KOPT-K1 (cell line): Measurements from ENCODE around the gene NUP93.
"Not testable (repeated sequence)": the region's sequence is repeated elsewhere in the genome, so short reads cannot be mapped to it uniquely, and the experiment has no call there.

ENCODE experiments used
- H3K27ac ChIP-seq: fragments of 200-600 bp; sonication (generic); 2 replicates; pipeline ENCODE4 v1.5.1; 2016; ENCODE audit warnings: antibody characterized with exemption, mild to moderate bottlenecking, low read depth, low read length; ENCODE audit not compliant: poor library complexity, severe bottlenecking
- H3K36me3 ChIP-seq: fragments of 200-600 bp; sonication (generic); 2 replicates; pipeline ENCODE4 v1.5.1; 2017; ENCODE audit warnings: antibody characterized with exemption, mild to moderate bottlenecking, low read length, moderate library complexity; ENCODE audit not compliant: insufficient read depth
- H3K9me3 ChIP-seq: fragments of 200-600 bp; sonication (generic); 2 replicates; pipeline ENCODE4 v1.5.1; 2017; ENCODE audit warnings: antibody characterized with exemption, low read length, mild to moderate bottlenecking; ENCODE audit not compliant: insufficient read depth, poor library complexity, severe bottlenecking

NUP93 gene

DNA sequence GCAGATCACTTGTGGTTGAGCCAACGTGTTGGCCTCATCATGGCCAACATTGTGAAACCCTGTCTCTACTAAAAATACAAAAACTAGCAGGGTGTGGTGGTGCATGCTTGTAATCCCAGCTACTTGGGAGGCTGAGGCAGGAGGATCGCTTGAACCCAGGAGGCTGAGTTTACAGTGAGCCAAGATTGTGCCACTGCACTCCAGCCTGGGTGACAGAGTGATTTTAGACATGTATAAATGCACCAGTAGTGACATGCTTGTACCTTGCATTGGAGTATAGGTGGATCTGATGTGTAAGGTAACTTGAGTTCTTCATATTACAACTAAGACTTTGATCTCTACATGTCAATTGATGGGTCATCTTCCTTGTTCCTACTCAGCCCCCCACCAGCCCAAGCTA, 67.1 kb downstream of the NUP93 start:
- not testable (repeated sequence) for H3K36me3 ChIP-seq, H3K9me3 ChIP-seq, H3K27ac ChIP-seq

DNA sequence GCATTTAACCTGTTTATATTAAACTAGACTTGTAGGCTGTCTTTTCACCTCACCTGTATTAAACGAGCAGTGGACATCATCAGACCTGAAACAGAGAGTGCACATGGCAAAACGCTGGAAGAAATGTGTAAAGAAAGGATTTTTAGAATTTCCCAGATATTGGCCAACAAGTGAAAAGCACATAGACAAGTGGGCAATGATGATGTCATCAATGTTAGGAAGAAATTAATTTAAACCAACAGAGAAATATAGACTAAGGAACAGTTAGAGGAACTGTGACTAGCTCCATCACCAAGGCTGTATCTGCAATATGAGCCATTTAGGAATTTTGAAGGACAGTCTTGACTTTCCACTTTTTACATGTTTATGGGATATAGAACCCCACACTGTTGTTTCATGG, 67.9 kb downstream of the NUP93 start:
- no peaks in the 10 kb centered on the region for H3K9me3 ChIP-seq
- H3K36me3 ChIP-seq = peaks cover 10% of the 10 kb centered on the region; the same call in 1 of the 2 replicates
- no peak overlapping the region for H3K27ac ChIP-seq

DNA sequence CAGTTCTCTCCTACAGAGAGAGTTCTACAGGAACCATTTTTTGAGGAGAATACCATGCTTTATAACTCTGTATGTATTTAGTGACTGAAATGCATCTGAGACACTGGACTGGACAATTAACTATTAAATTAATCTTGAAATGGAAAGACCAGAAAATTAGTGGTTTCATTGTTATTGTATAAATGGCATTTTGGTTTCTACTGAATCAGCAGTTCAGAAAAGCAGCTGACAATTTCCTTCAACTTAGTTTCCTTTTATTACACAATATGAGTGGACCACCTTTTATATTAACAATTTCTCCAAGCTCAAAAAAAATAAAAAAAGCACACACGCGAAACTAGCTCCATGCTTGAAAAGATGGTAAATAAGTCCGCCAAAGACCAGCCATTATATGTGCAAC, 69.0 kb downstream of the NUP93 start:
- H3K36me3 ChIP-seq = peaks cover 12% of the 10 kb centered on the region
- no peak overlapping the region for H3K27ac ChIP-seq
- H3K9me3 ChIP-seq = no peaks in the 10 kb centered on the region

DNA sequence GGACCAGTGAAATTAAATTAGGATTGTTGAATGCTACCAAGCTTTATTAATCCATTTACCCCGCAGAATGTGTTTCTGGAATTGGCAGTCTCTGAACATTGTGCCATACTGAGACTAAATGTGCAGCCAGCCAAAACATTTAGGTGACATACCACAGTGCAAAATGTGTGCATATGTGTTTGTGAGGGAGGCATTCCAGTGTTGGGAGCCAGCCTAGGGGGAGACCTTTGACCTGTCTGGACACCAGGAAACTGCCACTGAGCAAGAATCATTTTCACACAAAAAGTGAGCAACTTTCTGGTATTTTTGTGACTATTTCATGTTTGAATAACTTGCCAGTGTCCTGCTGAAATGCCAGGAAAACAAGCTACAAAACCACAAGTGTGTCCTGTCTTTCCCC, 70.4 kb downstream of the NUP93 start:
- Histone ChIP-seq H3K27ac (no peak overlapping the region), H3K9me3 (no peaks in the 10 kb centered on the region), H3K36me3 (peaks cover 20% of the 10 kb centered on the region)

DNA sequence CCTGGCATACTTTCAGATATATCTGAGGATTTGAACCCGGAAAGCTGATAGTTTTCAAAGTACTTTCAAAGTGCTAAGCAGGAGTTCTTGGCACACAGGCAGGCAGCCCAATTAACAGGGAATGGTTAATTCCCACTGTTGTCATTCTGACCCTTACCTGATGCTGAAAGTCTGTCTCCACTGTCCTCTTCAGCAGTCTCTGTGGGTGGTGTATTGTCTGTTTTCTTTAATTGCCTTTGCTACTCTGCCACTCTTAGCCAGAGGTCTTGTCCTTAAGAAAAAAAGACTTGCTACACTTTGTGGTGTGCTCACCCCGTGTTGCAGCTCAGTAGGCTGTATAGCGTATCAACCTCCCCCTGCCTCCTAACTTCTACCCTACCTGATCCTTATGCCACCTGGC, 71.8 kb downstream of the NUP93 start:
- peaks cover 34% of the 10 kb centered on the region for H3K36me3 ChIP-seq
- H3K27ac ChIP-seq = no peak overlapping the region
- H3K9me3 ChIP-seq = no peaks in the 10 kb centered on the region

DNA sequence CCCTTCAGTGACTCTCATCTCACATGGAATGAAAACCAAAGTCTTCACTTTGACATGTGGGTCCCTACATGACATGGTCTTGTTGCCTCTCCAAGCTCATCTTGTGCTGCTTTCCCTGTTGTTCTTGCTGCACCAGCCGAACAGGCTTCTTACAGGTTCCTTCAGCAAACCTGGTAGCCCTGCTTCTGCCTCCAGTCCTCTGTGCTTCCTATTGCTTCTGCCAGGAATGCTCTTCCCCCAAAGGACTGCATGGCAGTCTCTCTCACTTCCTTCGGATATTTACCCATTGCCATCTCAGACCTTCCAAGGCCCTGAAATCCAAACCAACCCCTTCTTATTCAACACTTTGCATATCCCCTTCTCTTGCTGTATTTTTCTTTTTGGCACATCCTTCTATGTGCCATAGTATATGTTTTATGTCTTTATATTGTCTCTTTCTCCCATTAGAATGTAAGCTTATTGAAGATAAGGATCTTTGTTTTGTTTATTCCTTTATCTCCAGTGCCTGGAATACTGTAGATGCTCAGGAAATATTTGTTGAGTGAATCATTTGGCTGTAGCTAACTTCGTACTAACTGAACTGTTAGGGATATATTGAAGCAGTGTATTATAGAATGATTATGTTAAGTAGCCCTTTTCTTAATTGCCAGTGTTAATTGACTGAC, 77.2 kb downstream of the NUP93 start:
- no peak overlapping the region for H3K27ac ChIP-seq
- H3K36me3 ChIP-seq = peaks cover 51% of the 10 kb centered on the region
- H3K9me3 ChIP-seq = no peaks in the 10 kb centered on the region

DNA sequence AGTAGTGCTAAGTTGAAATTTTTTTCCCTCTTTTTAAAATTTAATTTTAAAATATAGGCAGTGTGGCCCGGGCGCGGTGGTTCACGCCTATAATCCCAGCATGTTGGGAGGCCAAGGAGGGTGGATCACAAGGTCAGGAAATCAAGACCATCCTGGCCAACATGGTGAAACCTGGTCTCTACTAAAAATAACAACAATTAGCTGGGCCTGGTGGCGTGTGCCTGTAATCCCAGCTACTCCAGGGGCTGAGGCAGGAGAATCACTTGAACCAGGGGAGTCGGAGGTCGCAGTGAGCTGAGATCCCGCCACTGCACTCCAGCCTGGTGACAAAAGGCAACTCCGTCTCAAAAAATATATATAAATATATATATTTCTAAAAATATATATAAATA, 77.7 kb downstream of the NUP93 start:
- not testable (repeated sequence) for H3K9me3 ChIP-seq, H3K27ac ChIP-seq
- H3K36me3 ChIP-seq = peaks cover 51% of the 10 kb centered on the region

DNA sequence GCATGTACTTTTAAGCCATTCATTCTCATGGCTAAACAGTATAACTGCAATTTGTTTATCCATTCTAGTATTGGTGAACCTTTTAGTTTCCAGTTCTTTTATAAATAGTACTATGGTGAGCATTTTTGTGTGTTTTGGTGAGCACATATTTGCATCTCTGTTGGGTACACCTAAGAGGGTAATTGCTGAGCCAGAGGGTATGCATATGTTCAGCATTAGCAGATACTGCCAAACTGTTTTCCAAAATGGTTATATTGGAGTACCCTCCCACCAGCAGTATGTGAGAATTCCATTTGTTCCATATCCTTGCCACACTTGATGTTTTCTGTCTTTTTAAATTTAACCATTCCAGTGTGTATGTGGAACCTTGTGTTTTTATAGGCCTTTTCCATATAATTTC, 81.0 kb downstream of the NUP93 start:
- Histone ChIP-seq H3K27ac (no peak overlapping the region), H3K36me3 (peaks cover 40% of the 10 kb centered on the region), H3K9me3 (no peaks in the 10 kb centered on the region)

DNA sequence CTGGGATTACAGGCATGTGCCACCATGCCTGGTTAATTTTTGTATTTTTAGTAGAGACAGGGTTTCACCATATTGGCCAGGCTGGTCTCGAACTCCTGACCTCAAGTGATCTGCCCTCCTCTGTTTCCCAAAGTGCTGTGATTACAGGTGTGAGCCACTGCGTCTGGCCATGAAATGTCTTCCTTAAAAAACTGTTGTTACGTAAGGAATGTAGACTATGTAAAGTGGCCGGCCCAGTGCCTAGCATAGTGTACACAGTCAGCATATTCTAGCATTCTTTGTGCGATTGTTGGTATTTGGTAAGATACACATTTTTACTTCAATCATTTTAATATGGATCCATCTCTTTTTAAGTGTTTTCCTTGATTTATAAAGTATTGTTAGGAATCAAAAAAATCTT, 81.7 kb downstream of the NUP93 start:
- H3K36me3 ChIP-seq = peaks cover 38% of the 10 kb centered on the region
- not testable (repeated sequence) for H3K27ac ChIP-seq, H3K9me3 ChIP-seq

DNA sequence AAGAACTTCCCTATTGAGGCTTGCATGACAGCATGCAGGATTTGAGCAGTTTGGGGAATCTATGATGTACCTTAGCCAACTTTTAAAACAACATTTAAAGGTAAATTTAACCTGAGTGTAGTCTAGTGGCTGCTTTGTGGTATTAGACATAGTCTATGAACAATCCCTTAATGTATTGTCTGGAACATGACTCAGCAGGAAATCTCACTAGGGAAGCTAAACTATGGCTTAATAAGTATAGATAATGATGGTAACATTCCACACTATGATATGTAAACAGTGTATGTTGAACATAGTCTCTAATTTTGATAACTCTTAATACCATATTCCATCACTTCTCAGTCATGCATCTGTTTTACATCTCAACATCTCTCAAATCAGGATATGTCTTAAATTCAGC, 83.0 kb downstream of the NUP93 start:
- no peak overlapping the region for H3K27ac ChIP-seq
- H3K36me3 ChIP-seq = peaks cover 30% of the 10 kb centered on the region
- no peaks in the 10 kb centered on the region for H3K9me3 ChIP-seq

DNA sequence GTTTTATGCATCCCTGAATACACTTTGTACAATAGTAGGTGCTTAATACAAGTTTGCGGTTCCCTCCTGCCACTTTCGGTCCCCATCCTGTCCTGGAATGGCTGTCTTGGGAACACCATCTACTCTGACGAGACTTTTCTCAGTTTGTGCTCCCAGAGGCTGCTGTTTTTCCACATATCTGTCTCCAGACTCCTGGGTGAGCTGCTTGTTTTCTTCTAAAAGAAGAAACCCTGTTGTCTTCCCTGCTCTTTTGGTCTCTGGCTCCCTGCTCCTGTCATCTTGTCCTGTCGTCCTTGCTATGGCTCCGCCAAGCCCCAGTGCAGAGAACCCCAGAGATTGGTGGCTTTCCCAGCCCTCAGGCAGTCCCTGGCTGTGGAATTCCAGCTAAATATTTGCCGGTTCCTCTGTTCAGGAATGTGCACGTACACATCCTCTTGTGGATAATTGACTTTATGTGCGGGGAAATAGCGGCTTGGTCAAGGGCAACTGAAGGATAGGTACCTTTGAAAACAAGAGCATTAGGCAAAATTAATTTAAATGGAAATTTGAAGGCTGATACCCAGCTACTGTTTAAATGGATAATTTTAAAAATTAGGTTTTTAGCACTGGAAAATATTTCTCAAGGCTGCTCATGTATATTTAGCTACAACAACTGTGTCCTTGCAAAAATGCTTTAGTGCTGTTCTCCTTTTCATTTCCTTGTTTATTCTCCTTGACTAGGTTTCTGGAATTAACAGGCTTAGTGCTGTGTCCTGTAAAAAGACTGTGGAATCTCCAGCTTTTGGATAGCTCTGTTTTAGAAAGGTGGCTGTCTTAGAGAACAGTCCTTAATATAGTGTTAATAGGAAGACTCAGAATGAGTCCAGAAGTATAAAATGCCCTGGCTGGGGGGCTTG, 84.9 kb downstream of the NUP93 start:
- Histone ChIP-seq H3K36me3 (peaks cover 39% of the 10 kb centered on the region), H3K9me3 (no peaks in the 10 kb centered on the region), H3K27ac (no peak overlapping the region)

DNA sequence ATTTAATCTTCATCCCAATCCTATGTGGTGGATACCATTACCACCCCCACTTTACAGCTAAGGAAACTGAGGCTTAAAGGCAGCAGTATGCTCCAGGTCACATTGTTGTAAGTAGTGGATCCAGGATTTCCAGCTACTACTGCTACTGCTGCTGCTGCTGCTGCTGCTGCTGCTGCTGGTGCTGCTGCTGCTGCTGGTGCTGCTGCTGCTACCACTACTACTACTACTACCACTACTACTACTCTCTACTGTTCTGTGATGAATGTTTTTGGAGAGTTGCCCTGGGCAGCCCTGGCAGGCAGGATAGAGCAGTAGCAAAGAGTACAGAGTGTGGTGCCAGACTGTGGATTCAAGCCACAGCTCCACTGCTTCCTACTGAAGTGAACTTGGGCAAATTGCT, 85.8 kb downstream of the NUP93 start:
- no peaks in the 10 kb centered on the region for H3K9me3 ChIP-seq
- H3K36me3 ChIP-seq = peaks cover 40% of the 10 kb centered on the region
- no peak overlapping the region for H3K27ac ChIP-seq

DNA sequence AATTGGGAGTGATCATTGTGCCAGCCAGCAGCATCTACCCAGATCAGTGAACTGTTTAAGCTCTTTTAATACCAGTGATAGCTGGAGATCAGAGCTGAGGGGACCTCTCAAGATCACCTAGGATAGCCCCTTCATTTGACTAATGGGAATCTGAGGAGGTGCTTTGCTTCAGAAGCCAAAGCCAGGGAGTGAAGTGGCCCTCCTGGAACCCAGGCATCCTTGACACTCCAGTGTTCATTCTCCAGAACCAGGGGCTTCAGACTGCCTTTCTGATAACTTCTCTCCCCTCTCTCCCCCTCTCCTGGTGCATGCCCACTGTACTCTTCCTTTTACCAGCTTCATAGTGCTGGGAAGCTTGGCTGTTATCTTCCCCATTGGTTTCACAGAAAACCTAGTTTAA, 87.1 kb downstream of the NUP93 start:
- peaks cover 46% of the 10 kb centered on the region for H3K36me3 ChIP-seq
- no peaks in the 10 kb centered on the region for H3K9me3 ChIP-seq
- no peak overlapping the region for H3K27ac ChIP-seq

DNA sequence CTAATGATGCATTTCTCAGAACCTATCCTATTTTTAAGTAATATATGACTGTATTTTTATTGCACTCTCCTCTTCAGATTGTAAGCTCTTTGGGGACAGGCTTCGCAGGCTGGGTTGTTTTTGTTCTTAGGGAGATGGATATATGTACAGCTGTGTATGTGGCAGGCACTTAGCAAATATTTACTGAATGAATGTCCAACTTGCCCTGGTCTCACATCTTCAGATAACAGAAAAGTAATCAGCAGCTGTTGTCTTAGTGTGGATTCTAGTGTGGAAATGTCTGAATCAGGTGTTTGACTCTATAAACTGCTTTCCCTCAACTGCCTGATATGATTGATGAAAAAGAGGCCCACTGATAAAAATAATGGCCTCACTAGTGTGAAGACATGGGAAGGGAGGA, 88.0 kb downstream of the NUP93 start:
- H3K27ac ChIP-seq = no peak overlapping the region
- peaks cover 52% of the 10 kb centered on the region for H3K36me3 ChIP-seq
- H3K9me3 ChIP-seq = no peaks in the 10 kb centered on the region

DNA sequence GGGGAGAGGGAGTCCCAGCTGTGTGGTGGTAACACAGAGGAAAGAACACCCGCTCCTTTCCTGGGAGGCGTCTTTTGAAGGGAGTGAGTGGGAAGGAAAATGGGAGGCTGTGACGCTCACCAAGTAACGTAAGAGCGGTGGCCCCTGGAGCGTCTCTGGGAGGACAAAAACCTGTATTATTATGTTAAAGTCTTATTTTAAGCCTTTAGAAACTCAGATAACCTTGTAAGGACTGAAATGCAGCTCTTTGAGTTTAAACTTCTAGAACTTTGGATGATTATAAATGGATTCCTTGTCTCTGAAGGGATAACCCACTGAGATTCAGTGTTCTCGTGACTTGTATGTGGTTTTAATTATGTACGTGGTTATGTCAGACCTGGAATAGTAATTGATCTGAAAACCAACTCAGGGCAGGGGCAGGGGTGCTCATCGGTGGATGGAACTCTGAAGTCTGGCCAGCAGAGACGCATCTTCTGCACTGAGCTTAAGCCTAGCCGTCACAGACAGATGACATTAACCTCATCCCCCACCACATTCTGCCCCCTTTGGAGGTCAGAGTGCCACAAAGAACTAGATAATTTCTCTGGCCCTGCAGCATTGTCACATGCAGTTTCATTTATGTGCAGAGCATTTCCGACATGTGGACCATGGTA, 93.3 kb downstream of the NUP93 start:
- H3K27ac ChIP-seq = no peak overlapping the region
- no peaks in the 10 kb centered on the region for H3K9me3 ChIP-seq
- H3K36me3 ChIP-seq = peaks cover 93% of the 10 kb centered on the region
